Sciatic nerve (tissue), 2 donors: ENCODE results near the gene RBBP5. TPM values are rescaled to one million over a fixed set of nuclear protein-coding genes. Genes with fewer than 3 reads are reported as not detected.

ENCODE experiments used
- ATAC-seq: fragments of 200-7000 bp; cut with Tn5 transposase; one replicate; pipeline ENCODE4 v1.9.1; 2020; ENCODE audit warnings: mild to moderate bottlenecking, moderate library complexity
- DNase-seq: peaks from one replicate; pipeline ENCODE4 v3.0.0-alpha.2; 2020; ENCODE audit warnings: low spot score
- intact Hi-C: fragments of 100-400 bp; cut with DNase I; formaldehyde crosslinking; loops from one replicate; pipeline ENCODE4 v1.14.2; 2022
- total RNA-seq: library from RNA; stranded (reverse); fragmentation: NEBNext Ultra II Directional; extraction: Animal tissue kit (Norgen Biotek cat#: 25700); gene quantifications from one replicate; pipeline ENCODE4 v1.2.1, GENCODE V29; 2021
- donor health status: DM: no; HTN: no; CAD: no.
- donor health status: DM: no; HTN: no; CAD: no.

Gene RBBP5
- total RNA-seq, 1 donor from 2014 or later, result 18.1 TPM

DNA sequence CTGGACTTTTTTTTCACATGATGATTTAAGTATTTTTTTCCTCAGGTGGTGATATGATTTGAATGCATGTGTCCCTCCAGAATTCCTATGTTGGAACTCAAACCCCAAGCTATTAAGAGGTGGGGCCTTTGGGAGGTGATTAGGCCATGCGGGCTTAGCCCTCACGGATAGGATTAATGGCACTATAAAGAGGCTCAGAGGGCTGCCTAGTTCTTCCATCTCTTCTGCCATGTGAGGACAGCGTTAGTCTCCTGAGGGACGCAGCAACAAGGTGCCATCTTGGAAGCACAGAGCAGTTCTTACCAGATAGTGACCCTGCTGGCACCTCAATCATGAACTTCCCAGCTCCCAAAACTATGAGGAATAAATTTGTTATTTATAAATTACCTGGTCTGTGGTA, 18.3 kb upstream of the RBBP5 start:
- intact Hi-C loops, result no loop called here
- ATAC-seq (no peak), DNase-seq (no peak)

GRCh38 chr1:205137901-205138300, 16.1 kb upstream of the RBBP5 start:
- no peak for DNase-seq
- intact Hi-C loops, result no loop called here
- no peak for ATAC-seq

GRCh38 chr1:205133287-205133686, 11.5 kb upstream of the RBBP5 start:
- DNase-seq (no peak), ATAC-seq (no peak)
- intact Hi-C loops, result no loop called here

- DNase-seq, result no peak
- intact Hi-C loops, result no loop called here
- ATAC-seq, result no peak
Measured at GRCh38 chr1:205129447-205130029, 7.8 kb upstream of the RBBP5 start.

- intact Hi-C loops, result no loop called here
- no peak for DNase-seq
- no peak for ATAC-seq
Measured at GRCh38 chr1:205128050-205128449, 6.3 kb upstream of the RBBP5 start.

GRCh38 chr1:205127646-205128045, 5.9 kb upstream of the RBBP5 start:
- intact Hi-C loops, result no loop called here
- DNase-seq (no peak), ATAC-seq (no peak)

DNA sequence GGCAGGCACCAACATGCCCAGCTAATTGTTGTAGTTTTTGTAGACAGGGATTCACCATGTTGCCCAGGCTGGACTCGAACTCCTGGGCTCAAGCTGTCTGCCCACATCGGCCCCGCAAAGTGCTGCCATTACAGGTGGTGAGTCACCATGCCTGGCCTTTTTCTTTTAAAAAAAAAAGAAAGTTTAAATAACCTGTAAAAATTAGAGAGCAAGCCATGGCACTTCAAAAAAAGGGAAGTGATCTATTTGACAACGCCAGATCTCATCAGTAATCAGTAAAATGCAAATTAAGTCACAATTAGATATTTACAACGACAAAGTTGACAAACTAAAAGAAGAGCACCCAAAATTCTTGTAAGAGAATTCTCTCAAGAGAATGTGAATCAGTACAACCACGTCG, 2.9 kb upstream of the RBBP5 start:
- ATAC-seq (no peak), DNase-seq (no peak)
- intact Hi-C loops, result loop anchor here (5.0 kb wide), 1 partner anchor 208 kb away; no protein-coding TSS in a partner anchor

GRCh38 chr1:205122489-205122882, 708 bp upstream of the RBBP5 start:
- intact Hi-C loops, result loop anchor here (5.0 kb wide), 1 partner anchor 210 kb away; no protein-coding TSS in a partner anchor
- ATAC-seq (peak; percentile 18), DNase-seq (no peak)

GRCh38 chr1:205118752-205119151, 3.0 kb downstream of the RBBP5 start:
- DNase-seq, result no peak
- intact Hi-C loops, result no loop called here

GRCh38 chr1:205111354-205111753, 10.4 kb downstream of the RBBP5 start:
- intact Hi-C loops, result no loop called here
- DNase-seq (no peak), ATAC-seq (no peak)

More at GRCh38 chr1:205118752-205119151, 3.0 kb downstream of the RBBP5 start:
- ATAC-seq, result no peak

GRCh38 chr1:205109711-205110110, 12.1 kb downstream of the RBBP5 start:
- intact Hi-C loops, result no loop called here
- ATAC-seq, result no peak

DNA sequence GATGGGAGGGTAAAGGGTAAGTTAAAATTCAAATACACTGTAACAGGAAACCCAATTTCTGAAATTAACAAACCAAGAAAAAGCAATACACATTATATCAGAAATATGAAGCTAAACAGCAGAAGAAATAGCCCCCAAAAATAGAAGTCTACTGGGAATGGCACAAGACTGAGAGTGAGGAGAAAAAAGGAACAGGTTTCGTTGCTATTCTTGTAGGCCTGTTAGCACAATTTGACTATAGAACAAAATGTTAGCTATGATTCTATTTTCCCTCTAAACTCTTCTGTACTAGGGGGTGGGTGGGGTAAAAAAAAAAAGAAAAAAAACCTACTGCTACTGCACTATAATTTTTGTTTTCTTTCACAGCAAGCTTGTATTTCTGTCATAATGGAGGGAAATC, 12.5 kb downstream of the RBBP5 start:
- ATAC-seq, result no peak
- intact Hi-C loops, result no loop called here
- DNase-seq, result no peak

More at GRCh38 chr1:205109711-205110110, 12.1 kb downstream of the RBBP5 start:
- DNase-seq, result no peak

DNA sequence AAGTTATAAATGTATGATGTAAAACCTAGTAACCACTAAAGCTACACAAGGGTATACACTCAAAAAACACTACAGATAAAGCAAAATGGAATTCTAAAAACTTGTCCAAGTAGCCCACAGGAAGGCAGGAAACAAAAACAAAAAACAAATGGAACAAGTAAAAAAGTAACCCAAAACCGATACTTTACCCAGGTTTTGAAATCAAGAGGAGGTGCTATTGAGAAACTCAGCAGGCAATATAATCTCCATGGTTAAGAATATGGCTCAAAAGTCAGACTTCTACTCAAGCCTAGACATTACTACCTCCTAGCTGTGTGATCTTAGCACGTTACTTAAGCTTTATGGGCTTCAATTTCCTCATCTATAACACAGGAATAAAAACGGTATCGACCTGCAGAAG, 13.3 kb downstream of the RBBP5 start:
- intact Hi-C loops, result no loop called here
- ATAC-seq (no peak), DNase-seq (no peak)

- intact Hi-C loops, result no loop called here
- no peak for ATAC-seq
- no peak for DNase-seq
Measured at GRCh38 chr1:205107327-205107726, 14.5 kb downstream of the RBBP5 start.

- no peak for DNase-seq
- intact Hi-C loops, result no loop called here
- ATAC-seq, result no peak
Measured at GRCh38 chr1:205102404-205102803, 19.4 kb downstream of the RBBP5 start.

DNA sequence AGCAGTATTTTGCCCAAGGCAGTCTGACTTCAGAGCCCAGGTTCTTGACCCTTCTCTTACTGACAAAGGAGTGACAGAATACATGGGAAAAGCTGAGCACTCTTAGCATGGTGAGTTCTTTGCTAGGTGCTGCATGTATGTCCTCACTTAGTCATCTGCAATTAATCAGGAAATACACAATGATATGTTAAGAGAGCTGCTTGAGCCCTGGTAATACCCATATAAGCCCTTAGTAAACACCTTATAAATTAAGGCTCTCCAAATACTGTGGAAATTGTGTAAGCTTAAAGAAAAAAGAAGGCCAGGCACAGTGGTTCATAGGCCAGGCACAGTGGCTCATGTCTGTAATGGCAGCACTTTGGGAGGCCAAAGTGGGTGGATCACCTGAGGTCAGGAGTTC, 23.5 kb downstream of the RBBP5 start:
- DNase-seq, result no peak
- intact Hi-C loops, result no loop called here
- no peak for ATAC-seq

DNA sequence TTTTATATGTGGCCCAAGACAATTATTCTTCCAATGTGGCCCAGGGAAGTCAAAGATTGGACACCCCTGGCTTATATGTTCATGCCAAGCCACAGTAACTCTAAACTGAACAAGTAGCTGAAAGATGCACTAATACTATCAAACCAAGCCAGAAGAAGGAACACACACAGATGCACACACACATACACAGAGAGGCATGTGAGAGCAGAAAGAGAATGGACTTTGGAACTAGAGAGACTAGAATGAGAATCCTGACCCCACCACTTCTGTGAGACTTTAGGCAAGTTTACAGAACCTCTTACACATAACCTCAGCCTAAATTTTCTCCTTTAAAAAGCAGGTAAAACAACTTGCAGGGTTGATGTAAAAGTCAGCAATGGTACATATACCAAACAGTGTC, 26.4 kb downstream of the RBBP5 start:
- DNase-seq, result no peak
- ATAC-seq, result no peak
- intact Hi-C loops, result loop anchor here (2.0 kb wide), 1 partner anchor 21 kb away; no protein-coding TSS in a partner anchor

- DNase-seq, result no peak
- peak; percentile 64 for ATAC-seq
- intact Hi-C loops, result no loop called here
Measured at GRCh38 chr1:205091043-205091740, 30.6 kb downstream of the RBBP5 start.

DNA sequence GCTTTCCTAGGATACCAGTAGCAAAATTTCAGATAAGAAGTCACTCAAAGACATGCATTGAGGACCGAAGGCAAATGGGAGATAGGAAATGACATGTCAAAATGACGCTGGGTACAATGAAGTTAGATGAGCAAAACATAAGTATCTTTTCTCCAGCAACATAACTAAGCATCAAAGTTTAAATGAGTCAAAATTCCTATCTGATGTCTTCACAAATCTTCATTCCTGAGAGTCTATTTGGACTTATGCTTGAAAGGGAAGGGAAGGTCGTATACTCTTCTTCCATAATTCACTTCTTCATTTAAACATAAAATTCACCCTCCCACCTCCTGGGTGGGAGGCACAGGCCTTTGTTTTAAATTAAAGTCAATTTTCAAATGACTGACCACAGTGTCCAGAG, 33.4 kb downstream of the RBBP5 start:
- intact Hi-C loops, result no loop called here
- no peak for DNase-seq
- ATAC-seq, result no peak

GRCh38 chr1:205084360-205084759, 37.4 kb downstream of the RBBP5 start, which contains the start of gene TMEM81:
Gene TMEM81, minus strand, starts transcription at chr1:205084460. Its CDS starts 140 bp downstream, at chr1:205084320.
- intact Hi-C loops, result no loop called here
- ATAC-seq (no peak), DNase-seq (no peak)

DNA sequence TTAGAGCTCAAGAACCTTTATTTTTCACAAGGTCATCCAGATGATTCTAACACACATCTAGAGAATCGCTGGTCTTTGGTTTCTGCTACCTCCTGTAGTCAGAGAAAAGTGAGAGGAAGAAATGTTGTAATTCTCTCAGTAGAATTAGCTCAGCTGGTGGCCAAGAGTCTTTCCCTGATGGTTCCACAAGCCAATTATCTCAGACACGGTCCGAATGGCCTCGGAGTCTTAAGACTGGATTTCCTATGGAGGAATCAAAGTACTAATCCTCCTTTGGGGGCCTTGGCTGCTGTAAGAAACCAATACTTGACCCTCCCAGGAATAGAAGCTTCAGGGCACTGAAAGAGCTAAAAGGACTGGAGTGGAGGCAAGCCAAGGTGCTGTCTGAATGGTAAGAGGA, 39.3 kb downstream of the RBBP5 start:
- intact Hi-C loops, result no loop called here
- no peak for DNase-seq
- no peak for ATAC-seq
